ENCODE data around the gene NOS1.

NOS1 gene

GRCh38 chr12:117363953-117364486 is 2.6 kb upstream of the NOS1 start:
- DNase-seq (ENCODE audit: low read depth in 2 of 2), result no peak

GRCh38 chr12:117363056-117363662 is 1.7 kb upstream of the NOS1 start:
- DNase-seq (ENCODE audit: low read depth in 2 of 2), result no peak

GRCh38 chr12:117362391-117362790 is 965 bp upstream of the NOS1 start:
- no peak for DNase-seq (ENCODE audit: low read depth in 2 of 2)

GRCh38 chr12:117361905-117362304 is 479 bp upstream of the NOS1 start:
- DNase-seq (ENCODE audit: low read depth in 2 of 2), result no peak

GRCh38 chr12:117360551-117361346 is 677 bp downstream of the NOS1 start:
- no peak for DNase-seq (ENCODE audit: low read depth in 2 of 2)

GRCh38 chr12:117360222-117360550 is 1.2 kb downstream of the NOS1 start:
- no peak for DNase-seq (ENCODE audit: low read depth in 2 of 2)

GRCh38 chr12:117359029-117359845 is 2.2 kb downstream of the NOS1 start:
- no peak for DNase-seq (ENCODE audit: low read depth in 2 of 2)

- no peak for DNase-seq (ENCODE audit: low read depth in 2 of 2)
Measured at GRCh38 chr12:117356048-117356447, 5.4 kb downstream of the NOS1 start.

GRCh38 chr12:117352883-117353282 is 8.5 kb downstream of the NOS1 start:
- DNase-seq (ENCODE audit: low read depth in 2 of 2), result no peak

- DNase-seq (ENCODE audit: low read depth in 2 of 2), result no peak
Measured at GRCh38 chr12:117352206-117352605, 9.2 kb downstream of the NOS1 start.

GRCh38 chr12:117350140-117350539 is 11.3 kb downstream of the NOS1 start:
- no peak for DNase-seq (ENCODE audit: low read depth in 2 of 2)

GRCh38 chr12:117347588-117347987 is 13.8 kb downstream of the NOS1 start:
- DNase-seq (ENCODE audit: low read depth in 2 of 2), result no peak

GRCh38 chr12:117344716-117345115 is 16.7 kb downstream of the NOS1 start:
- no peak for DNase-seq (ENCODE audit: low read depth in 2 of 2)

- no peak for DNase-seq (ENCODE audit: low read depth in 2 of 2)
Measured at GRCh38 chr12:117343849-117344248, 17.6 kb downstream of the NOS1 start.

GRCh38 chr12:117343296-117343695 is 18.1 kb downstream of the NOS1 start:
- DNase-seq (ENCODE audit: low read depth in 2 of 2), result no peak

GRCh38 chr12:117342682-117343081 is 18.7 kb downstream of the NOS1 start:
- DNase-seq (ENCODE audit: low read depth in 2 of 2), result no peak

GRCh38 chr12:117342247-117342646 is 19.2 kb downstream of the NOS1 start:
- DNase-seq (ENCODE audit: low read depth in 2 of 2), result no peak

- no peak for DNase-seq (ENCODE audit: low read depth in 2 of 2)
Measured at GRCh38 chr12:117339104-117339503, 22.3 kb downstream of the NOS1 start.

- no peak for DNase-seq (ENCODE audit: low read depth in 2 of 2)
Measured at GRCh38 chr12:117334855-117335587, 26.4 kb downstream of the NOS1 start.

GRCh38 chr12:117334051-117334450 is 27.4 kb downstream of the NOS1 start:
- no peak for DNase-seq (ENCODE audit: low read depth in 2 of 2)

GRCh38 chr12:117333331-117333881 is 28.0 kb downstream of the NOS1 start:
- DNase-seq (ENCODE audit: low read depth in 2 of 2), result no peak
